ENCODE measurements around the gene EAF2. TPM values are rescaled to one million over a fixed set of nuclear protein-coding genes. Genes with fewer than 3 reads are reported as not detected.

Gene EAF2
- total RNA-seq, result 10 to 100 TPM in 2 of 4 donors, 1 to 10 TPM in 2; 9.2 to 14.6 (median 10.0) TPM

GRCh38 chr3:121834671-121835464 lies at the start of gene EAF2, which contains the start of gene IQCB1:
EAF2 (plus strand) TSS chr3:121835209; CDS start chr3:121835286, 77 bp downstream.
IQCB1 (minus strand) TSS chr3:121835060; CDS start chr3:121828960, 6,100 bp downstream.
- TF ChIP-seq CTCF (IDR thresholded peaks at IDR 0.05; ENCODE audit: low read depth), result no peak

GRCh38 chr3:121786485-121786884 lies 48.5 kb upstream of the EAF2 start:
- no peak for TF ChIP-seq CTCF (IDR thresholded peaks at IDR 0.05; ENCODE audit: low read depth)

GRCh38 chr3:121793078-121793477 lies 41.9 kb upstream of the EAF2 start:
- TF ChIP-seq CTCF (IDR thresholded peaks at IDR 0.05; ENCODE audit: low read depth), result no peak

GRCh38 chr3:121794264-121794983 lies 40.6 kb upstream of the EAF2 start:
- no peak for TF ChIP-seq CTCF (IDR thresholded peaks at IDR 0.05; ENCODE audit: low read depth)

GRCh38 chr3:121796970-121797369 lies 38.0 kb upstream of the EAF2 start:
- TF ChIP-seq CTCF (IDR thresholded peaks at IDR 0.05; ENCODE audit: low read depth), result no peak

GRCh38 chr3:121800906-121801305 lies 34.1 kb upstream of the EAF2 start:
- TF ChIP-seq CTCF (IDR thresholded peaks at IDR 0.05; ENCODE audit: low read depth), result no peak

- TF ChIP-seq CTCF (IDR thresholded peaks at IDR 0.05; ENCODE audit: low read depth), result no peak
Observed at GRCh38 chr3:121803771-121804320, 31.2 kb upstream of the EAF2 start.
